Naive thymus-derived CD4-positive, alpha-beta T cell (primary cell): Measurements from ENCODE around the gene LYST. TPM values are rescaled to one million over a fixed set of nuclear protein-coding genes. Genes with fewer than 3 reads are reported as not detected.
A peak's percentile ranks its signal among the peaks of the same experiment; 100 is the strongest.
"Not testable (repeated sequence)": the region's sequence is repeated elsewhere in the genome, so short reads cannot be mapped to it uniquely, and the experiment has no call there.

Experiments used
- ATAC-seq: fragments of 150-1000 bp; cut with Tn5 transposase; 2 replicates; pipeline ENCODE4 v1.10.0; 2021; ENCODE audit warnings: mild to moderate bottlenecking, moderate library complexity
- CTCF ChIA-PET: fragments of 350-600 bp; sonication (Branson Sonifier 250); formaldehyde crosslinking; loops from one replicate; lab custom pipeline; 2021; ENCODE audit warnings: antibody characterized with exemption; lab: Charles Lee
- POLR2A ChIA-PET: fragments of 350-600 bp; sonication (Branson Sonifier 250); formaldehyde crosslinking; loops from one replicate; lab custom pipeline; 2021; ENCODE audit warnings: antibody characterized with exemption, inconsistent platforms; lab: Charles Lee
- DNase-seq, 9 donors: peaks; one replicate each; pipeline versions ENCODE4 v3.0.0 to v3.0.0-alpha.2; 2020 to 2022; ENCODE audit warnings: mixed read lengths in 1 of 9
- H3K27ac ChIP-seq: one replicate; pipeline ENCODE4 v1.7.0; 2013; ENCODE audit warnings: mild to moderate bottlenecking, low read depth, low read length, moderate library complexity
- H3K27me3 ChIP-seq, 2 donors: one replicate each; pipeline ENCODE4 v1.7.0; 2013; ENCODE audit warnings: low read length in 2 of 2, mild to moderate bottlenecking in 2 of 2, moderate library complexity in 2 of 2; ENCODE audit not compliant: control insufficient read depth in 2 of 2, insufficient read depth in 2 of 2
- H3K36me3 ChIP-seq, 3 experiments: 1 replicate in 2 of 3; 2 replicates in 1 of 3; pipeline ENCODE4 v1.7.0; 2013; ENCODE audit warnings: low read length in 3 of 3, mild to moderate bottlenecking in 3 of 3, moderate library complexity in 1 of 3; ENCODE audit not compliant: insufficient read depth in 3 of 3, control insufficient read depth in 2 of 3
- H3K4me1 ChIP-seq, 2 donors: one replicate each; pipeline ENCODE4 v1.7.0; 2013; ENCODE audit warnings: low read length in 2 of 2, mild to moderate bottlenecking in 2 of 2, moderate library complexity in 1 of 2; ENCODE audit not compliant: control insufficient read depth in 2 of 2, insufficient read depth in 2 of 2
- H3K4me3 ChIP-seq: 2 replicates; pipeline ENCODE4 v1.7.0; 2013; ENCODE audit warnings: mild to moderate bottlenecking, low read length
- H3K9me3 ChIP-seq, 3 experiments: 1 replicate in 2 of 3; 2 replicates in 1 of 3; pipeline ENCODE4 v1.7.0; 2013; ENCODE audit warnings: low read length in 3 of 3; ENCODE audit not compliant: control insufficient read depth in 2 of 3
- H3K27ac Mint-ChIP-seq, 9 donors: one replicate each; pipeline ENCODE4 v1.8.0; 2020 to 2022; ENCODE audit warnings: mixed read lengths in 9 of 9, mild to moderate bottlenecking in 8 of 9, moderate library complexity in 5 of 9, inconsistent platforms in 2 of 9
- H3K27me3 Mint-ChIP-seq, 5 donors: one replicate each; pipeline ENCODE4 v1.8.0; 2021 to 2022; ENCODE audit warnings: mixed read lengths in 5 of 5, mild to moderate bottlenecking in 1 of 5
- H3K36me3 Mint-ChIP-seq, 5 donors: one replicate each; pipeline ENCODE4 v1.8.0; 2020 to 2022; ENCODE audit warnings: mixed read lengths in 5 of 5, mild to moderate bottlenecking in 3 of 5, inconsistent platforms in 1 of 5
- H3K4me1 Mint-ChIP-seq, 7 donors: one replicate each; pipeline ENCODE4 v1.8.0; 2020 to 2022; ENCODE audit warnings: mixed read lengths in 7 of 7, mild to moderate bottlenecking in 3 of 7, inconsistent platforms in 1 of 7
- H3K4me3 Mint-ChIP-seq, 10 donors: one replicate each; pipeline ENCODE4 v1.8.0; 2020 to 2022; ENCODE audit warnings: mild to moderate bottlenecking in 10 of 10, mixed read lengths in 10 of 10, moderate library complexity in 6 of 10, inconsistent platforms in 2 of 10
- H3K9me3 Mint-ChIP-seq, 11 donors: one replicate each; pipeline ENCODE4 v1.8.0; 2020 to 2022; ENCODE audit warnings: mixed read lengths in 11 of 11, mild to moderate bottlenecking in 4 of 11, inconsistent platforms in 1 of 11, moderate library complexity in 1 of 11
- intact Hi-C, 2 donors: fragments of 100-400 bp; cut with micrococcal nuclease; formaldehyde crosslinking; loops; one replicate each; pipeline ENCODE4 v1.15.1; 2023
- polyA plus RNA-seq, 2 donors: library from polyadenylated mRNA; unstranded; fragments of 300-500 nt; fragmentation: Illumina TruSeq; gene quantifications; one replicate each; pipeline ENCODE4 v1.2.3, GENCODE V29; 2021
- total RNA-seq, 6 experiments: library from RNA in 5 of 6; stranded (reverse) in 5 of 6; gene quantifications; 1 replicate in 5 of 6; 2 replicates in 1 of 6; pipeline ENCODE4 v1.2.3 and lab custom pipeline; 2021 to 2026

Gene LYST
- total and polyA plus RNA-seq, 7 experiments from 2014 or later, result 5.7 to 98.1 (median 27.8) TPM

DNA sequence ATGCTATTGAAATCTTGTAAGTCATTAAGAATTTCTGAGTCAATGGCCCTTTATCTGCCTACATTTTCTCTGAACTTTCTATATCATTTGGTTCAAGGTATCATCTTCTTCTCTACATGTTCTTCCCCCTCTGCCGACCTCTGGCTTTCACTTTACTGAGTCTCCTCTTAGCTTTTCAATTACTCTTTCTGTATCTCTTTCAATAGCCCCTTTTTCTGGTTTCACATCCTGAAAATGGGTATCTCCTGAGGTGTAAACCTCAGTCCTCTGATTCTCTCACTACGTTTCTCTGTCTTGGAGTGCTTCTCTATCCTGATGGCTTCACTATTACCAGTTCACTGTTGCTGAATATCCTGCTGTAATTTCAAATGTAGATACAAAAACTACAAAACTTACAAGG, 98.9 kb downstream of the LYST start:
- DNase-seq (no peak), ATAC-seq (no peak)
- Mint-ChIP-seq H3K4me1 (peaks cover 0 to 7% (median 0%) of the 10 kb centered on the region in 7 donors), H3K4me3 (no peak overlapping the region), H3K9me3 (no peaks in the 10 kb centered on the region), H3K36me3 (peaks cover 0 to 31% (median 21%) of the 10 kb centered on the region in 5 donors), H3K27me3 (no peaks in the 10 kb centered on the region), H3K27ac (peak overlapping the region in 1 of 9 donors; percentile 23)
- Histone ChIP-seq H3K36me3 (no peaks in the 10 kb centered on the region), H3K27ac (no peak overlapping the region), H3K4me3 (no peak overlapping the region), H3K27me3 (no peaks in the 10 kb centered on the region), H3K4me1 (no peaks in the 10 kb centered on the region), H3K9me3 (no peaks in the 10 kb centered on the region)
- ChIA-PET POLR2A (interaction anchor here (0.7 kb wide), 1 partner anchor 8 kb away, joined by 3 read pairs; no protein-coding TSS in a partner anchor), CTCF (no interaction called here)
- intact Hi-C loops, result no loop called here

DNA sequence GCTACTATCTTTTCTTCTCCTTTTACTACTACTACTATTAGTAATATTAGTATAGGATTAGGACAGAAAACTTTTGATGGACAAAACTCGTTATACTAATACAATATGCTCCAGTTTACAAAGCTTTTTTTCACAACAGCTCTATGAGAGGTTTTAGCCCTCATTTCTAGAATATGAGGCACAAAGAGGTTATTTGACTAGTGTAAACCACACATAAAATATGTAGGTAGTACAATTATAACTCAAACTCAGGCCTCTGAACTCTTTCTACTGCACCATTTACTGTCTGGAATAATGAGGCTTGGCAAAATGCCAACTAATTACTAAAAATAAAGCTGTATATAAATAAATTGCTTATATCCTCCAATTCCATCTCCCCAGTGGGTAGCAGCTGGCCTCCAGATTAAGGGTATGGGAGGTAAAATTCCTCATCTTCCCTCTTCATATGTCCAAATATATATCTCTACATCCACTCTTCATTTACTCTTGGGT, 99.9 kb downstream of the LYST start:
- Mint-ChIP-seq H3K27me3 (no peaks in the 10 kb centered on the region), H3K9me3 (no peaks in the 10 kb centered on the region), H3K27ac (no peak overlapping the region), H3K36me3 (peaks cover 5 to 34% (median 22%) of the 10 kb centered on the region in 5 donors), H3K4me1 (peaks cover 0 to 7% (median 0%) of the 10 kb centered on the region in 7 donors), H3K4me3 (no peak overlapping the region)
- H3K27ac ChIP-seq, result no peak overlapping the region
- no peaks in the 10 kb centered on the region for H3K4me1 ChIP-seq
- intact Hi-C loops, result no loop called here
- no peaks in the 10 kb centered on the region for H3K9me3 ChIP-seq
- ATAC-seq, result no peak
- ChIA-PET CTCF (no interaction called here), POLR2A (no interaction called here)
- DNase-seq, result no peak
- H3K27me3 ChIP-seq, result no peaks in the 10 kb centered on the region
- no peak overlapping the region for H3K4me3 ChIP-seq
- H3K36me3 ChIP-seq, result no peaks in the 10 kb centered on the region

DNA sequence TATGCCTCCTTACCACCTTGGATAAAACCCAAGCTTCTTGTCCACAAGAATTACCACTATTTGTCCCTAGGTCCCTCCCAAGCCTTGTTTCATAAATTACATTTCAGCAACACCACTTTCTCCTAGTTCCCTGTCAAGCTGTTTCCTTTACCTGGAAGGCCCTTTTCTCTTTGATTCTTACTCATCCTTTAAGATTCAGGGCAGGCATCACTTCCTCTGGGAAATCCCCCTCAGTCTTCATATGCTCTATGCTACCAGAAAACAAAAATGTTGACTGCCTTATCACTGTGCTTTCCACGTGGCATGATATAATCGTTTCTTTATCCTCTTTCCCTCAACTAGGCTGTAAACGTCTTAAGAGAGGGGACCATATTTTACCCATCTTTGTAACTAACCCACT, 102.7 kb downstream of the LYST start:
- POLR2A ChIA-PET, result no interaction called here
- H3K27me3 ChIP-seq, result no peaks in the 10 kb centered on the region
- no peak overlapping the region for H3K4me3 Mint-ChIP-seq
- H3K9me3 Mint-ChIP-seq, result no peaks in the 10 kb centered on the region
- peaks cover 0 to 8% (median 0%) of the 10 kb centered on the region in 3 experiments for H3K36me3 ChIP-seq
- no peak for ATAC-seq
- intact Hi-C loops, result no loop called here
- no peak for DNase-seq
- H3K27me3 Mint-ChIP-seq, result no peaks in the 10 kb centered on the region
- no peak overlapping the region for H3K27ac ChIP-seq
- peaks cover 0 to 7% (median 0%) of the 10 kb centered on the region in 7 donors for H3K4me1 Mint-ChIP-seq
- no peaks in the 10 kb centered on the region for H3K4me1 ChIP-seq
- H3K36me3 Mint-ChIP-seq, result peaks cover 10 to 32% (median 22%) of the 10 kb centered on the region in 5 donors
- H3K27ac Mint-ChIP-seq, result no peak overlapping the region
- H3K9me3 ChIP-seq, result no peaks in the 10 kb centered on the region
- CTCF ChIA-PET, result no interaction called here
- H3K4me3 ChIP-seq, result no peak overlapping the region

DNA sequence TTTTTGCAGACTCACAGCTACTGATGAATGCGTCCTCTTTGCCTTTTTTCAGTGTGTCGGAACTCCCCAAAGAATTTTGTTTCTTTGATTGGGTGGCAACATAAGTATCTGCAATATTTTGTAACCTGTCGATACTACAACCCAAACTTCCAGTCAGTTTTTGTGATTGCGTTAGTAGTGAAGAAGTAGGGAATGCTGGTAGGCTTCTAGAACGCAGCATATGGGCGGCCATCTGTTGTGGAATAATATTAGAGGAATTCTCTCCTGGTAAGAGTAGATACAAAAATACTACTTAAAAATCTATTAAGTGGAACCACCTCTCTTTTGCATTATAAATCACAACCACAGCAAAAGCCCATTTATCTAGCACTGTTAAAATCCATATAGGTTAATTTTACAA, 107.4 kb downstream of the LYST start:
- peaks cover 12 to 43% (median 23%) of the 10 kb centered on the region in 5 donors for H3K36me3 Mint-ChIP-seq
- H3K36me3 ChIP-seq, result peaks cover 0 to 12% (median 0%) of the 10 kb centered on the region in 3 experiments
- no peak overlapping the region for H3K4me3 Mint-ChIP-seq

DNA sequence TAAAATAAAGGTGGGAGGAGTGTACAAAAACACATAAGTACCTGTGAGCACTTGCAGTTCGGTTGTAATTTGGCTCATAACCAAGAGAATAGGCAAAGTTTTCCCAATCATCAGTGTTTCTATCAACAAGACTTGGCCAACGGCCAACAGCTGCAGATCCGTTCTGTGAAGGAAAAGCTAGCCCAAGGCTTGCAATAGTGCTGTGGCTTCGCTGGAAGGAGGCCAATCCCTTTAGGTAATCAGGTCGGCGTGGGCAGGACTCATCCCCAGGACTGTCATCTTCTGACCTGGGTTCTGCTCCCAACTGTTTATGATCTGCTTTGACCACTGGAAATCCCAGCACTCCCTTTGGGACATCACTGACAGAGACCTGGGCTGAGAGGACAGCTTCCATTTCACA, 107.8 kb downstream of the LYST start:
- Mint-ChIP-seq H3K4me1 (no peaks in the 10 kb centered on the region), H3K4me3 (no peak overlapping the region), H3K27ac (no peak overlapping the region), H3K9me3 (no peaks in the 10 kb centered on the region), H3K36me3 (peaks cover 12 to 44% (median 23%) of the 10 kb centered on the region in 5 donors), H3K27me3 (no peaks in the 10 kb centered on the region)
- Histone ChIP-seq H3K36me3 (peaks cover 0 to 14% (median 0%) of the 10 kb centered on the region in 3 experiments), H3K27ac (no peak overlapping the region), H3K27me3 (no peaks in the 10 kb centered on the region), H3K4me1 (no peaks in the 10 kb centered on the region), H3K9me3 (no peaks in the 10 kb centered on the region), H3K4me3 (no peak overlapping the region)
- ATAC-seq (no peak), DNase-seq (no peak)
- CTCF ChIA-PET, result no interaction called here
- intact Hi-C loops, result loop anchor here (10.0 kb wide), 2 partner anchors 64 to 216 kb away; no protein-coding TSS in a partner anchor
- POLR2A ChIA-PET, result no interaction called here

More for the DNA sequence above, 107.4 kb downstream of the LYST start:
- intact Hi-C loops, result loop anchor here (10.0 kb wide), 2 partner anchors 65 to 215 kb away; no protein-coding TSS in a partner anchor
- no peaks in the 10 kb centered on the region for H3K4me1 ChIP-seq
- H3K27me3 ChIP-seq, result no peaks in the 10 kb centered on the region
- ATAC-seq, result no peak
- H3K4me3 ChIP-seq, result no peak overlapping the region
- ChIA-PET CTCF (no interaction called here), POLR2A (no interaction called here)
- Mint-ChIP-seq H3K27ac (no peak overlapping the region), H3K27me3 (no peaks in the 10 kb centered on the region), H3K9me3 (no peaks in the 10 kb centered on the region), H3K4me1 (no peaks in the 10 kb centered on the region)
- H3K9me3 ChIP-seq, result no peaks in the 10 kb centered on the region
- no peak for DNase-seq
- no peak overlapping the region for H3K27ac ChIP-seq

DNA sequence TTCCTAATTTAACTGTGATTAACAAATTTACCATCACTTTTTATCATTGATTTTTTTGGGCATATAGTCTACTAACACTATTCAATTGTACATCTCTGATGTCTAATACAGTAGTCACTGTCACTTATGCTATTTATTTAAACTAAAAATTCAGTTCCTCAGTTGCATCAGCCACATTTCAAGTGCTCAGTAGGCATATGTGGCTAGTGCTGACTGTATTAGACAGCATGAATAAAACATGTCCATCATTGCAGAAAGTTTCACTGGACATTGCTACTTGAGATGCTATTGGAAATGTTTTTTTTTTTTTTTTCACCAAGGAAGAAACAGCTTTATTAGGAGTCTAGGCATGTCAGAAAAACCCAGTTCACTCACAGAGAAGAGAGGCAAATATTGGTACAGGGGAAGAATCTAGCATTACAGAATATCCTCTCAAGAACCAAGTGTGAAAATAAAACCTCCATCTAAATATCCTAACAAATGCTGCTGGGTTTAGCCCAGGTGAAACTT, 109.1 kb downstream of the LYST start:
- POLR2A ChIA-PET, result no interaction called here
- Histone ChIP-seq H3K9me3 (no peaks in the 10 kb centered on the region), H3K27ac (no peak overlapping the region), H3K36me3 (peaks cover 0 to 14% (median 0%) of the 10 kb centered on the region in 3 experiments), H3K4me1 (no peaks in the 10 kb centered on the region), H3K4me3 (no peak overlapping the region), H3K27me3 (no peaks in the 10 kb centered on the region)
- CTCF ChIA-PET, result no interaction called here
- Mint-ChIP-seq H3K4me3 (no peak overlapping the region), H3K4me1 (no peaks in the 10 kb centered on the region), H3K27me3 (no peaks in the 10 kb centered on the region), H3K36me3 (peaks cover 12 to 44% (median 23%) of the 10 kb centered on the region in 5 donors), H3K9me3 (no peaks in the 10 kb centered on the region), H3K27ac (no peak overlapping the region)
- ATAC-seq (no peak), DNase-seq (no peak)
- intact Hi-C loops, result loop anchor here (10.0 kb wide), 2 partner anchors 63 to 217 kb away; no protein-coding TSS in a partner anchor

DNA sequence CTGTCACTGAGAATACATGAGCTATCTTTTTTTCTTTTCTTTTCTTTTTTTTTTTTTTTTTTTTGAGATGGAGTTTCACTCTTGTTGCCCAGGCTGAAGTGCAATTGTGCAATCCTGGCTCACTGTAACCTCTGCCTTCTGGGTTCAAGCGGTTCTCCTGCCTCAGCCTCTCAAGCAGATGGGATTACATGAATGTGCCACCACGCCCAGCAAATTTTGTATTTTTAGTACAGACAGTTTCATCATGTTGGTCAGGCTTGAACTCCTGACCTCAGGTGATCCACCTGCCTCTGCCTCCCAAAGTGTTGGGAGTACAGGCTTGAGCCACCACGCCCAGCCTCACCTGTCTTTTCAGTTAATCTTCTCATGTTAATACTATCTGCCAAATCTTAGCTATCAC, 112.5 kb downstream of the LYST start:
- H3K27ac Mint-ChIP-seq, H3K27me3 Mint-ChIP-seq, POLR2A ChIA-PET, H3K4me1 ChIP-seq, H3K4me3 Mint-ChIP-seq, H3K27ac ChIP-seq, H3K4me3 ChIP-seq, H3K9me3 ChIP-seq, H3K9me3 Mint-ChIP-seq, ATAC-seq, DNase-seq, H3K4me1 Mint-ChIP-seq, H3K27me3 ChIP-seq: not testable (repeated sequence)
- CTCF ChIA-PET, result interaction anchor here (0.6 kb wide), 2 partner anchors 199 to 217 kb away, joined by 3 read pairs; no protein-coding TSS in a partner anchor
- H3K36me3 Mint-ChIP-seq, result peaks cover 4 to 35% (median 13%) of the 10 kb centered on the region in 5 donors
- peaks cover 0 to 10% (median 0%) of the 10 kb centered on the region in 3 experiments for H3K36me3 ChIP-seq
- intact Hi-C loops, result loop anchor here (10.0 kb wide), 2 partner anchors 59 to 221 kb away; no protein-coding TSS in a partner anchor
